Measurements from ENCODE around the gene TMEM39B.
"Not testable (repeated sequence)": the region's sequence is repeated elsewhere in the genome, so short reads cannot be mapped to it uniquely, and the experiment has no call there.

The TMEM39B gene

GRCh38 chr1:32072622-32073298 lies at the start of gene TMEM39B:
TMEM39B (plus strand) TSS chr1:32072939; CDS start chr1:32073048, 109 bp downstream.
- peak; percentile 94 for DNase-seq

GRCh38 chr1:32023351-32023750 lies 49.4 kb upstream of the TMEM39B start:
- no peak for DNase-seq

- no peak for DNase-seq
These were observed 47.2 kb upstream of the TMEM39B start for GRCh38 chr1:32025515-32025914.

GRCh38 chr1:32028746-32029145 lies 44.0 kb upstream of the TMEM39B start:
- no peak for DNase-seq

- DNase-seq: no peak
These were observed 41.0 kb upstream of the TMEM39B start for GRCh38 chr1:32031578-32032274.

- DNase-seq: no peak
These were observed 40.5 kb upstream of the TMEM39B start for GRCh38 chr1:32032275-32032615.

GRCh38 chr1:32035119-32035518 lies 37.6 kb upstream of the TMEM39B start:
- DNase-seq: no peak

GRCh38 chr1:32040711-32041110 lies 32.0 kb upstream of the TMEM39B start:
- DNase-seq: no peak

- DNase-seq: no peak
These were observed 30.4 kb upstream of the TMEM39B start for GRCh38 chr1:32042330-32042729.

GRCh38 chr1:32044234-32044633 lies 28.5 kb upstream of the TMEM39B start:
- no peak for DNase-seq

- DNase-seq: no peak
These were observed 27.0 kb upstream of the TMEM39B start for GRCh38 chr1:32045772-32046171.

- no peak for DNase-seq
These were observed 25.0 kb upstream of the TMEM39B start for GRCh38 chr1:32047701-32048100.

- no peak for DNase-seq
These were observed 24.3 kb upstream of the TMEM39B start for GRCh38 chr1:32048440-32048839.

- no peak for DNase-seq
These were observed 21.0 kb upstream of the TMEM39B start for GRCh38 chr1:32051706-32052105.

GRCh38 chr1:32052887-32053286 lies 19.9 kb upstream of the TMEM39B start:
- no peak for DNase-seq

- DNase-seq: no peak
These were observed 17.3 kb upstream of the TMEM39B start for GRCh38 chr1:32055416-32055815.

GRCh38 chr1:32056598-32056997 lies 16.1 kb upstream of the TMEM39B start:
- no peak for DNase-seq

- no peak for DNase-seq
These were observed 11.8 kb upstream of the TMEM39B start for GRCh38 chr1:32060914-32061313.

- DNase-seq: no peak
These were observed 9.9 kb upstream of the TMEM39B start for GRCh38 chr1:32062867-32063230.

- peak; percentile 26 for DNase-seq
These were observed 9.5 kb upstream of the TMEM39B start for GRCh38 chr1:32063261-32063681.

GRCh38 chr1:32065613-32066488 lies 6.9 kb upstream of the TMEM39B start:
- DNase-seq: not testable (repeated sequence)

- no peak for DNase-seq
These were observed 6.3 kb upstream of the TMEM39B start for GRCh38 chr1:32066489-32066873.

GRCh38 chr1:32068957-32069588 lies 3.7 kb upstream of the TMEM39B start:
- no peak for DNase-seq

Measured in NCI-H2081 treated with DMSO at 0.1 percent for 48 hours (cell line).